ENCODE results near the gene NUDT5.
"Not testable (repeated sequence)": the region's sequence is repeated elsewhere in the genome, so short reads cannot be mapped to it uniquely, and the experiment has no call there.

Gene NUDT5

GRCh38 chr10:12202226-12202625 lies 6.5 kb upstream of the NUDT5 start:
- DNase-seq, result no peak

- no peak for DNase-seq
Observed at GRCh38 chr10:12201543-12201942, 5.9 kb upstream of the NUDT5 start.

- no peak for DNase-seq
Observed at GRCh38 chr10:12200850-12201249, 5.2 kb upstream of the NUDT5 start.

GRCh38 chr10:12198156-12198555 lies 2.5 kb upstream of the NUDT5 start:
- no peak for DNase-seq

DNA sequence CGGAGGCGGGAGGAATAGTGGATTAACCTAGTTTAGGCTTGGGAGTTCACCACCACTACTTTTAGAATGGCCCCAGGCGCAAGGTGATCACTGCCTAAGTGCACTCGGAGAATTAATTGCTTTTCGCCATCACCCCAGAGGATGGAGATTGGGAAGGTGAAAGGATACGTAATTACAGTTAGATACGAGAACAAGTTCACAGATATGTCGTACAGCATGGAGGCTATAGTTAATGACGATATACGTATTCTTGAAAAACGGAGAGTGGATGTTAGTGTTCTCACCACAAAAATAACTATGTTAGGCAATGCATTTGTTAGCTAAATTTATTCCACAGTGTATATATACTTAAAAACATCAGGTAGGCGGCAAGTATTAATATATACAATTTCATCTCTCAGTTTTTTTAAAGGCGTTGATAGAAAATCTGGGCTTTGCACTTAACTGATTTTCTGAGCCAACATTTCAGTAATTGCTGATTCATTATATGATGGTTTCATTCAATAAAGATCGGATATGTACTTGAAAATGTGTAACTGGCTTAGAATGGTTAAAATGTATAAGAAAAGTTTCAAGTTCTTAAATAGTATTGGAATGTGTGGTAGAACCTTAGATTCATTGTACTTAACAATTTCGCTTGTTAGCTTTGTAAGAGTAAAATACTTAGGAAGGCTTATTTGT lies 980 bp upstream of the NUDT5 start:
- no peak for DNase-seq

DNA sequence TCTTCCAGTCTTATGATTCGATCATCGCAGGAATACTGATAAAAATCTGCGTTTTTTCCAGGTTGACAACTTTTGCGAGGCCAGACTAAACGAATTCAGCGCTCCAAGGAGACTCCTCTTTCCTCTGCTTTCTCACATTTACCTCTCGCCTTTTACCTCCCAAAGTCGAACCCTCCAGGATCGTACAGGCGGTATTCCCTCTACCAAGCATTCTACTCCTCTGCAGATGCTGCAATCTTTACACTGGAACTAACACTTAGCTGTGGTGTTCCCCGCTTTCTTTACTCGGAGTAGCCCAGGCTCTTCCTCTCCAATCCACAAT lies 449 bp downstream of the NUDT5 start:
- no peak for DNase-seq

DNA sequence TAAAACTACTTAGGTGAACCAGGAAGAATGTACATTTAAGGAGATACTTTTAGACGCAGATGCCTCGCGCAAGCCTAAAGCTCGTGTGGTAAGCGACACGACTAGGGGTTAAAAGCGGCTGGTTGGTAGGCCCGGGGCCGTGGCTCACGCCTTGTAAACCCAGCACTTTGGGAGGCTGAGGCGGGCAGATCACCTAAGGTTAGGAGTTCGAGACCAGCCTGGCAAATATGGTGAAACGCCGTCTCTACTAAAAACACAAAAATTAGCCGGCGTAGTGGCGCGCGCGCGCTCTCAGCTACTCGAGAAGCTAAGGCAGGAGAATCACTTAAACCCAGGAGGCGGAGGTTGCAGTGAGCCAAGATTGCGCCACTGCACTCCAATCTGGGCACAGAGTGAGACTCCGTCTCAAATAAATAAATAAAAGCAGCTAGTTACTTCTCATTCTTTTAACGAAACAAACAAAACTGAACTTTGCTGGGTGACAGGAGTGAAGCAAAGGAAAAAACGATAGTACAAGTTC lies 879 bp downstream of the NUDT5 start:
- peak; percentile 13 for DNase-seq

- DNase-seq, result no peak
Observed at GRCh38 chr10:12193193-12193592, 2.5 kb downstream of the NUDT5 start.

DNA sequence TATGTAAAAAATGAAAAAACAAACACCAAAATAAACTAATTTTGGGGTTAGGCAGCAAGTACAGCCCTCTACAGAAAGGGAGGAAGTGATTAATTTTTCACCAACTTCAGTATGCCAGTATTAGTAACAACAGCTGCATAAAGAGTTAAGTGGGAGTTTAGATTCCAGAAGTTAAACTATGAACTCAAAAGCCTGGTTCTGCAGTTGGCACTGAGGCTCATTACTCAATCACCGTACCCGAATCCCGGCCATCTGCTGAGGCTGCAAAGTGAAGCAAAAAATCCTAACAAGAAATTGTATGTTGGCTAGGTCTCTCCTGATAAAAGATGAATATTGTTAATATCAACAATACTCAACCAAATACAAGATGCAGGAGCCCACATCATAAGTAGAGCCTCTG lies 4.0 kb downstream of the NUDT5 start:
- no peak for DNase-seq

DNA sequence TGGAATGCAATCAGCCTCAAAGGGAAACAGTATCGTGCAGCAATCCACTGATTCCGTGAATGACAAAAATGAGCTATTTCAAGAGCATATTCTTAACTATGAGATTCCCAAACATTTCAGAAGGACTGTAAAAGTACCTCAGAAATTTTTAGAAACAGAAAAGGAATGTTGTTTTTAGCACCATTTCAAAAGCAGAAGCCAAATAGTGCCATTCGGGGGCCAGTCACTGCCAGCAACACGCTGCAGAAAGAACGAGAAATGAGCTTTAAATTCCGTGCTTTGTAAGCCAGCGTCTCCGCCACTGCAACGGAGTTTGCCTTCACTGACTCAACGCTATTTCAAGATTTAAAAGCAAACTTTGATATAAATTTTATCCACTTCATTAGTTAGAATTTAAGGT lies 6.3 kb downstream of the NUDT5 start:
- no peak for DNase-seq

DNA sequence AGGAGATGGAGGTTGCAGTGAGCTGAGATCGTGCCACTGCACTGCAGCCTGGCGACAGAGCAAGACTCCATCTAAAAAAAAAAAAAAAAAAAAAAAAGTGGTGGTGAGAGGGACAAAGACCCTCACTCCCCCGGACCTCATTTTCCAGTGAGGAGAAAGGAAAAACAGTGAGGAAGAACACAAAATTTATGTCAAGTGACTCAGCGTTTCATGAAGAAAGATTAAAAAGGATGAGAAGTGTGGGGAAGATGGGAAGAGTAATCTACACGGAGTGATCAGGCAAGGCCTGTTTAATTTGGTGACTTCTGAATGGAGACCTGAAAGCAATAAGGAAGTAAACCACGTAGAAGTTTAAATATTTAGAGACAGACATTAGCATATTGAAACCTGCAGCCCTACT lies 7.0 kb downstream of the NUDT5 start:
- no peak for DNase-seq

GRCh38 chr10:12187321-12187905 lies 8.3 kb downstream of the NUDT5 start:
- DNase-seq, result no peak

GRCh38 chr10:12186323-12186722 lies 9.4 kb downstream of the NUDT5 start:
- no peak for DNase-seq

- DNase-seq, result no peak
Observed at GRCh38 chr10:12184165-12184564, 11.5 kb downstream of the NUDT5 start.

GRCh38 chr10:12181065-12181775 lies 14.5 kb downstream of the NUDT5 start:
- peak; percentile 52 for DNase-seq

- DNase-seq, result no peak
Observed at GRCh38 chr10:12180221-12180974, 15.3 kb downstream of the NUDT5 start.

DNA sequence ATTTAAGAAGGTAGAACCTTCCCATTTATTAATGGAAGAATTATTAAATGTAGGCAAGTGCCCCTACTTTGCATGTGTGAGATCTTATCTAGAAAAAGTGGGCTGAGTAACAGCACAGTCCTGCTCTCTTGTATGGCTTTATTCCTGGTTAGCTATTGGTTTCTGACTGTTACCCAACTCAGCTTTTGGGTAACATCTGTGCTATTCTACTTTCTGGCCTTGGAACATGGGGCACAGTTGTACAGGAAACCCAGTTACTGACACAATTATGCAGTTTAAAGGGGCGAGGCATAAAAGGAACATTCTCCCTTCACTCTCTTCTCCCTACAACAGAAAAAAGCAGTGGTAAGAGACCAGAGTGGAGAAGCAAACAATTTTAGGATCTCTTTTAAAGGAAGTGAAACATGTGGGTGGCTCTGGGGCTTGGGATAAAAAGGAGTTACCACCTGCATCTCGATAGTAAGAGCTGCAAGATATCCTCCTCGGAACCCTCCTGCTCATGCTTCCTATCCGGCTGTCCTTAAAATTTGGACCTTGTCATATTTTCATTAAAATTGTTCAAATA lies 16.0 kb downstream of the NUDT5 start:
- no peak for DNase-seq

GRCh38 chr10:12177642-12178041 lies 18.0 kb downstream of the NUDT5 start:
- DNase-seq, result no peak

DNA sequence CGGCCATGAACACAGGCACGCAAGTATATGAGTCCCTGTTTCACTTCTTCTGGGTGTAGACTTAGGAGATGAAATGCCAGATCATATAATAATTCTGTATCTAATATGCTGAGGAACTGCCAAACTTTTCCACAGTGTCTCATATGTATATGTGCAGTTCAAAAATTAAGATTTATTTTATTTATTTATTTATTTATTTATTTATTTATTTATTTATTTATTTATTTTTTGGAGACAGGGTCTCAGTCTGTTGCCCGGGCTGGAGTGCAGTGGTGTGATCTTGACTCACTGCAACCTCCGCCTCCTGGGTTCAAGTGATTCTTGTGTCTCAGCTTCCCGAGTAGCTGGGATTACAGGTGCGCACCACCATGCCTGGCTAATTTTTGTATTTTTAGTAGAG lies 24.2 kb downstream of the NUDT5 start:
- not testable (repeated sequence) for DNase-seq

- no peak for DNase-seq
Observed at GRCh38 chr10:12165999-12166775, 29.5 kb downstream of the NUDT5 start.

DNA sequence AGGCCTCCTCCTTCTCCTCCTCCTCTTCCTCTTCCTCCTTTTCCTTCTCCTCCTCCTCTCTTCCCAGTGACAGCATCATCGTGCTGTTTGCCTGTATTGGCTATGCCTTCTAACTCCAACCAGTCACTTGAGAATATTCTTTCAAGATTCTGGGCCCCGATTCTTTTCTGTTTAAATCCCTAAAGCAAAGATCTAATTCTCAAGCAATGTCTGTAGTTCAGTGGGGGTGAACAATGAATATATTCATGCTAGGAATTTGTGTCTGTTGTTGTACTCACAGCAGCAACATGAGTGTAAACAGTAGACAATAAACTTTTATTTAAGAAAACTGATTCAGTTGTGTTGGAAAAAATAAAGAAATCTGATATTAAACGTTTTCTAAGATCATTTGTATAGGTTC lies 30.7 kb downstream of the NUDT5 start:
- DNase-seq, result no peak

DNA sequence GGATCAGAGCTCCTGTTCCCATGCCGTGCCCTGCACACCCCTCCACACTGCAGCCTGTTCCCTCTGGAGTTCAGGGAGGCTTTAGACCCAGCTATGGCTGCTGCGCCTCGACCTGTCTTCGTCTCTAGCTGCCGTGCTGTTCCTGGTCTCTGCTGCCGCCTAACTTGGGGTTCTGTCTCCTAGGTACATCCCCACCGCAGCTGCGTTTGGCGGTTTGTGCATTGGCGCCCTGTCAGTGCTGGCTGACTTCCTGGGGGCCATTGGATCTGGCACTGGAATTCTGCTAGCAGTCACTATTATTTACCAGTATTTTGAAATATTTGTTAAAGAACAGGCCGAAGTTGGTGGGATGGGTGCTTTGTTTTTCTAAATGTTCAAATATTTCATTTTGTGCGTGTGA lies 31.6 kb downstream of the NUDT5 start:
- no peak for DNase-seq
